ENCODE data around the gene TSPYL4. TPM values are rescaled to one million over a fixed set of nuclear protein-coding genes. Genes with fewer than 3 reads are reported as not detected.

Gene TSPYL4
- total RNA-seq (2014; rRNA removed; shearing (Covaris generic)) (12.6 and 14.8 TPM in 2 replicates), total RNA-seq (2022) (16.2 and 17.6 TPM in 2 replicates), Bru-seq, nascent RNA (percentile 82 among the genes with signal in this experiment), BruChase-seq, experiment 1, labeled RNA remaining after a 6-hour chase (percentile 76 among the genes with signal in this experiment), BruChase-seq, experiment 2, labeled RNA remaining after a 2-hour chase (percentile 93 among the genes with signal in this experiment)
- long read RNA-seq, partial matches to known transcripts = 0 of 10 reads
- long read RNA-seq, other reads (novel, unspliced or antisense) = 10 of 10 reads

- H3K79me2 ChIP-seq (ENCODE audit: insufficient read depth, low read depth, low read length) = peaks cover 27% of the 10 kb centered on the region
- H4K20me1 ChIP-seq (ENCODE audit: insufficient read depth, low read length) = no peaks in the 10 kb centered on the region
- no TSS peak for BruUV-seq (replicated peaks)
- peak within 1 kb of the TSS; percentile 98 for H2AFZ ChIP-seq (ENCODE audit: low read length)
- H3K4me3 ChIP-seq (ENCODE audit: low read depth, low read length, poor library complexity, severe bottlenecking) = peak within 1 kb of the TSS; percentile 77
- no peaks in the 10 kb centered on the region for H3K9me2 ChIP-seq (ENCODE audit: insufficient read depth, low read length)
- DNase-seq (ENCODE audit: low spot score) = peak; percentile 86
- H3K4me2 ChIP-seq (ENCODE audit: low read length) = peak within 1 kb of the TSS; percentile 81
- H3K36me3 ChIP-seq (ENCODE audit: insufficient read depth, low read length) = no peaks in the 10 kb centered on the region
- peaks cover 26% of the 10 kb centered on the region for H3K4me1 ChIP-seq (ENCODE audit: insufficient read depth, low read length, poor library complexity, severe bottlenecking)
- peak within 1 kb of the TSS; percentile 19 for H3K27ac ChIP-seq (ENCODE audit: low read depth, low read length, poor library complexity, severe bottlenecking)
- H3K9me3 ChIP-seq (ENCODE audit: low read length) = no peaks in the 10 kb centered on the region
- ChIA-PET POLR2A (interaction anchor here (0.6 to 1.8 kb wide), 8 partner anchors 9 to 193 kb away, joined by 3 to 9 read pairs (median 4); partner anchors contain the start of gene TSPYL1), CTCF (ENCODE audit: unreplicated experiment) (no interaction called here)
- intact Hi-C loops (cut with micrococcal nuclease; ENCODE audit: unreplicated experiment) = loop anchor here (2.0 kb wide), 1 partner anchor 25 kb away; the partner anchor contains the start of gene TSPYL1
- TF ChIP-seq CTCF (conservative IDR thresholded peaks at IDR 0.05; ENCODE audit: low read length) (no peak), EZH2phosphoT487 (IDR thresholded peaks at IDR 0.05; ENCODE audit: borderline replicate concordance, low read depth, low read length) (no peak)
Measured at GRCh38 chr6:116253505-116254296, at the start of gene TSPYL4. TSPYL4 (minus strand) TSS chr6:116254075; CDS start chr6:116254008, 67 bp downstream.

GRCh38 chr6:116301104-116301503, 47.2 kb upstream of the TSPYL4 start:
- Histone ChIP-seq H3K4me1 (ENCODE audit: insufficient read depth, low read length, poor library complexity, severe bottlenecking) (no peaks in the 10 kb centered on the region), H4K20me1 (ENCODE audit: insufficient read depth, low read length) (no peaks in the 10 kb centered on the region), H3K27ac (ENCODE audit: low read depth, low read length, poor library complexity, severe bottlenecking) (no peak overlapping the region), H3K4me3 (ENCODE audit: low read depth, low read length, poor library complexity, severe bottlenecking) (no peak overlapping the region), H3K36me3 (ENCODE audit: insufficient read depth, low read length) (no peaks in the 10 kb centered on the region), H3K79me2 (ENCODE audit: insufficient read depth, low read depth, low read length) (no peaks in the 10 kb centered on the region), H2AFZ (ENCODE audit: low read length) (no peak overlapping the region), H3K9me2 (ENCODE audit: insufficient read depth, low read length) (no peaks in the 10 kb centered on the region), H3K4me2 (ENCODE audit: low read length) (no peak overlapping the region), H3K9me3 (ENCODE audit: low read length) (no peaks in the 10 kb centered on the region)
- intact Hi-C loops (cut with micrococcal nuclease; ENCODE audit: unreplicated experiment) = no loop called here
- ChIA-PET CTCF (ENCODE audit: unreplicated experiment) (no interaction called here), POLR2A (interaction anchor here (0.6 kb wide), 1 partner anchor 23 kb away, joined by 3 read pairs; no protein-coding TSS in a partner anchor)
- no peak for DNase-seq (ENCODE audit: low spot score)
- no TSS peak for BruUV-seq (replicated peaks)
- TF ChIP-seq EZH2phosphoT487 (IDR thresholded peaks at IDR 0.05; ENCODE audit: borderline replicate concordance, low read depth, low read length) (no peak), CTCF (conservative IDR thresholded peaks at IDR 0.05; ENCODE audit: low read length) (no peak)
